NB4 (cell line): Measurements from ENCODE around the gene RAB1B.

ENCODE experiments used
- DNase-seq: peaks from one replicate; pipeline ENCODE4 v3.0.0; 2010; ENCODE audit warnings: low read depth
- H3K4me3 ChIP-seq: one replicate; pipeline ENCODE4 v1.5.1; 2011; ENCODE audit warnings: mild to moderate bottlenecking, low read depth, low read length, moderate library complexity
- MYC ChIP-seq: IDR thresholded peaks from 2 replicates; pipeline ENCODE4 v1.6.1; 2011; ENCODE audit warnings: low read depth, low read length
- POLR2A ChIP-seq: IDR thresholded peaks from 2 replicates; pipeline ENCODE4 v1.6.1; 2011; ENCODE audit warnings: mild to moderate bottlenecking; ENCODE audit not compliant: insufficient read length; ENCODE audit errors: extremely low read depth
- TF ChIP-seq, protein P1 (sequence below): IDR thresholded peaks from one replicate; pipeline ENCODE4 v1.5.1; 2012; ENCODE audit warnings: low read depth, low read length
- TF ChIP-seq, protein P2 (sequence below): IDR thresholded peaks from 2 replicates; pipeline ENCODE4 v1.6.1; 2011; ENCODE audit warnings: low read depth, low read length

The RAB1B gene

DNA sequence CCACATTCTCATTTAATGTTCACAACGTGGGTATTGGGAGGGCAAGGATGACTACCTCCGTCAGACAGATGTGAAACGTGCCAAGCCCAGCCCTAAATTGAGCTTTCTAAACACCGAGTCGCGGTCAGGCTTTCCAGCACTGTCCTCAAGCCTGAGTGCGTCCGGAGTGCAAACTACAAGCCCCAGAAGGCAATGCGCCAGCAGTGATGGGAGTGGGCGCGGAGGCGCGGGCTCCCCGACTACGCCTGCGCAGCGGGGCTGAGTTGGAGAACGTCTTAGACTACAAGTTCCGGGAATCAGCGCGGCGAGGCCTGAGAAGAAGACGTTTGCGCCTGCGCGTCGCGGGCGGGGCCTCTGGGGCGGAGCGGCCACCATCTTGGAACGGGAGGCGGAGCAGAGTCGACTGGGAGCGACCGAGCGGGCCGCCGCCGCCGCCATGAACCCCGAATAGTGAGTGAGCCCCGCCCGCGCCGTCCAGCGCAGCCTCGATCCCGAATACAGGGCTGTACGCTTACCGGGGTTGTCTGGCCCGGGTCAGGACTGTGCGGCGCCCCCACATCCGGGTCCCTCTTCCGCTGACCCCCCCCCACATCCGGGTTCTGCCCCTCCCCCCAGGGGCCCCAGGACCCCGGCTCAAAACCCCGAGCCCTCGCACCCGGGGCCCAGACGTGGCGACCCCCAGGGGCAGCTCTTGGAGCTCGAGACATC, at the start of gene RAB1B:
Gene RAB1B (plus strand): TSS at position 396 of the 708 bp plus-strand sequence. CDS start 41 bp downstream, at position 437.
- peak; percentile 100 for DNase-seq
- peak within 1 kb of the TSS; percentile 93 for H3K4me3 ChIP-seq
- TF ChIP-seq MYC (peak; percentile 62), POLR2A (peak; percentile 81)
- TF ChIP-seq, protein P1, sequence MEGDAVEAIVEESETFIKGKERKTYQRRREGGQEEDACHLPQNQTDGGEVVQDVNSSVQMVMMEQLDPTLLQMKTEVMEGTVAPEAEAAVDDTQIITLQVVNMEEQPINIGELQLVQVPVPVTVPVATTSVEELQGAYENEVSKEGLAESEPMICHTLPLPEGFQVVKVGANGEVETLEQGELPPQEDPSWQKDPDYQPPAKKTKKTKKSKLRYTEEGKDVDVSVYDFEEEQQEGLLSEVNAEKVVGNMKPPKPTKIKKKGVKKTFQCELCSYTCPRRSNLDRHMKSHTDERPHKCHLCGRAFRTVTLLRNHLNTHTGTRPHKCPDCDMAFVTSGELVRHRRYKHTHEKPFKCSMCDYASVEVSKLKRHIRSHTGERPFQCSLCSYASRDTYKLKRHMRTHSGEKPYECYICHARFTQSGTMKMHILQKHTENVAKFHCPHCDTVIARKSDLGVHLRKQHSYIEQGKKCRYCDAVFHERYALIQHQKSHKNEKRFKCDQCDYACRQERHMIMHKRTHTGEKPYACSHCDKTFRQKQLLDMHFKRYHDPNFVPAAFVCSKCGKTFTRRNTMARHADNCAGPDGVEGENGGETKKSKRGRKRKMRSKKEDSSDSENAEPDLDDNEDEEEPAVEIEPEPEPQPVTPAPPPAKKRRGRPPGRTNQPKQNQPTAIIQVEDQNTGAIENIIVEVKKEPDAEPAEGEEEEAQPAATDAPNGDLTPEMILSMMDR = no peak
- TF ChIP-seq, protein P2, sequence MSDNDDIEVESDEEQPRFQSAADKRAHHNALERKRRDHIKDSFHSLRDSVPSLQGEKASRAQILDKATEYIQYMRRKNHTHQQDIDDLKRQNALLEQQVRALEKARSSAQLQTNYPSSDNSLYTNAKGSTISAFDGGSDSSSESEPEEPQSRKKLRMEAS = peak; percentile 77

DNA sequence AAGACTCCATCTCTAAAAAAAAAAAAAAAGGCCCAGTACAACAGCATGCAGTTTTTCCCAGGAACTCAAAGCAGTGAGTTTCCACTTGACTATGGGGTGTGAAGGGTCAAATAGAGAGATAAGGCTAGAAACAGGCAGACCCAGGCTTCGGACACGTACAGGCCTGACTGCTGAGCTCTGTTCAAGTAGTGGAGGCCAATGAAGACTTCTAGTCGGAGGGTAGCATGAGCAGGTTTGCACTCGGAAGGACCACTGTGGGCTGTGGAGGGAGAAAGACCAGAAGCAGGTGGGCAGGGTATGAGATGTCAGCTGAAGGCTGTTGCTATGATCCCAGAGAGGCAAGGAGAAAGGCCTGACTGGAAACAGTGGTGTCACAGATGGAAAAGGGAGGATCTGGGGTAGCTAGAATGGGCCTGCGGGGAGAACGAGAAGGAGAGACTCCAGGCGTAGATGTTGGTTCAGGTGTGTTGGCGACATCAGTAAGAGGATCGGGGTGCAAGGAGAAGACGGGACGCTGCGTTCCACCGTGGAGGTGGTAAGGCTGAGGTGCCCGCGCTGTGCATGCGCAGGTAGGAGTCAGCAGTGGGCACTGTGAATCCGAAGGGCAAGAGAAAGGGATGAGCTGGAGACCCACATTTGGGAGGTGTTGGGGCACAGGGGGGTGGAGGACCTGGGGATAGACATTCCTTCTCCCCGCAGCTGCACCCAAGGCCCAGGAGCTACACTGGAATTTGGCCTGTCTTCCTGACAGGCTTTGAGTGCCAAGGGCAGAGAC, 49.4 kb upstream of the RAB1B start:
- no peak overlapping the region for H3K4me3 ChIP-seq
- no peak for DNase-seq
- TF ChIP-seq, protein P2 = no peak
- TF ChIP-seq, protein P1 = no peak
- TF ChIP-seq MYC (no peak), POLR2A (no peak)

DNA sequence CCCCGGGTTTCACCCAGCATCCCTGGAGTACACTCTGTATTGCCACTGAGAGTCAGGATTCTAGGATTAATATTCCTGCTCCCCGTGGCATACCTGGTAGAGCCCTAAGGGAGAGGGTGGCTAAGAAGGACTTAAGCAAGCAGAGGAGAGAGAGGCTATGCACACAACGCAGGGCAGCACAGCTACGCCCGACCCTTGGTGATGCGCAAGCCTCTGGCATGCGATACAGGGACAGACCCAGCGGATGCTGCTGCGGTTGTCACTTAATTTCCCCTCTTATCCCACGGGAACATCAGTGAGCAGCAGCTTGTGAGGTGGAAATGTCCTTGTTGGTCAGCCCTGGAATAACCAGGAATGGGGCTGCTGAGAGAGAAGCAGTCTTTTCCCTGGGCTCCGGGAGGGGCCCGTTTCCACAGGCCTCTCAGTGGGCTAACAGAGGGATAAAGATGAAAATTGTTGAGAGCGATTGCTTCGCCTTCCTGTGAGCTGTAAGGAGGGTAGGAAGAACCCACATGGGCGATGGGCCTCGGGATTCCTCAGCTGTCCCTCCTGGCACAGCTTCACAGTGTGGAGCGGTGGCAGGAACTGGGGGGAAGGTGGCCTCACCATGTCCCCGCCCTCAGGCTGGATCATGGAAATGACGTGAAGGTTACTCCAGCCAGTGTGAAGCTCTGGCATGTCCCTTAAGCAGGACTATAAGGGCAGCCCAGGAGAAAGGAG, 48.4 kb upstream of the RAB1B start:
- DNase-seq = no peak
- no peak overlapping the region for H3K4me3 ChIP-seq
- TF ChIP-seq, protein P1 = no peak

DNA sequence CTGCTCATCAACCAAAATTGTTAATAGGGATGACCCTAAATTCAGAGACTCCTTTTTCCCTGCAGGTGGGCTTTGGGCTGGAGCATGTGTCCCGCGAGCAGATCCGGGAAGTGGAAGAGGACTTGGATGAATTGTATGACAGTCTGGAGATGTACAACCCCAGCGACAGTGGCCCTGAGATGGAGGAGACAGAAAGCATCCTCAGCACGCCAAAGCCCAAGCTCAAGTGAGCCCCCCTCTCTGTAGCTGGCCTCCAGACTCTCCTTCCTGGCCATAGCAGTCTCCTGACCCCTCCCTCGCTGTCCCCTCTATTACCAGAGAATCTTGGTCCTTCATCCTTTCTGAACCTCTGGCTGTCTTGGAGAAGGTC, 47.9 kb upstream of the RAB1B start:
- DNase-seq = no peak
- TF ChIP-seq POLR2A (no peak), MYC (no peak)
- TF ChIP-seq, protein P1 = no peak
- TF ChIP-seq, protein P2 = no peak
- H3K4me3 ChIP-seq = no peak overlapping the region

DNA sequence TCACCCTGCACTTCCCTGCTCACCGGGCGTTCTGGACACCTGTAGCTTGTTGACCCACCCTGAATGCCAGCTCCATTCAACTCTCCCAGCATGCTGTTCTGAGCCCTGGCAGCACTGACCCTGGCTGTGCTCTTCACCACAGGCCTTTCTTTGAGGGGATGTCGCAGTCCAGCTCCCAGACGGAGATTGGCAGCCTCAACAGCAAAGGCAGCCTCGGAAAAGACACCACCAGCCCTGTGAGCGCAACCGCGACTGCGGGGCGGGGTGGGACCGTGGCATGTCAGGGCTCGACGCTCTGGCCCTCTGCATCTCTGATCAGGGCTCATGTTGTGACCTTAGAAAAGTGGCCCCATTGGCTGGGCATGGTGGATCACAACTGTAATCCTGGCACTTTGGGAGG, 47.4 kb upstream of the RAB1B start:
- no peak overlapping the region for H3K4me3 ChIP-seq
- TF ChIP-seq, protein P1 = no peak
- no peak for TF ChIP-seq MYC
- TF ChIP-seq, protein P2 = no peak
- no peak for TF ChIP-seq POLR2A

More for the DNA sequence above, 47.4 kb upstream of the RAB1B start:
- DNase-seq = no peak
